Amygdala (tissue), 56 donors: ENCODE measurements around the gene TREM2.
"Not testable (repeated sequence)": the region's sequence is repeated elsewhere in the genome, so short reads cannot be mapped to it uniquely, and the experiment has no call there.

Experiments
- DNase-seq, 56 donors: peaks; one replicate each; lab custom pipeline; 2025; lab: John Stamatoyannopoulos, UW

The TREM2 gene

GRCh38 chr6:41157323-41157722 lies 5.6 kb downstream of the TREM2 start:
- peak in 6 of 56 donors; percentile 6 to 30 (median 21) for DNase-seq

- DNase-seq: no peak
Measured at GRCh38 chr6:41156771-41157170, 6.1 kb downstream of the TREM2 start.

- DNase-seq: no peak
Measured at GRCh38 chr6:41156001-41156400, 6.9 kb downstream of the TREM2 start.

GRCh38 chr6:41155132-41155805 lies 7.6 kb downstream of the TREM2 start:
- DNase-seq: no peak

- DNase-seq: no peak
Measured at GRCh38 chr6:41153992-41154625, 8.8 kb downstream of the TREM2 start, which contains the start of gene TREML1. Gene TREML1, minus strand, starts transcription at chr6:41154347. Its CDS starts 59 bp downstream, at chr6:41154288.

- DNase-seq: no peak
Measured at GRCh38 chr6:41153451-41153850, 9.5 kb downstream of the TREM2 start.

GRCh38 chr6:41150671-41151070 lies 12.2 kb downstream of the TREM2 start:
- no peak for DNase-seq

- DNase-seq: no peak
Measured at GRCh38 chr6:41147917-41148316, 15.0 kb downstream of the TREM2 start.

GRCh38 chr6:41136911-41137310 lies 26.0 kb downstream of the TREM2 start:
- DNase-seq: no peak

- no peak for DNase-seq
Measured at GRCh38 chr6:41135062-41135832, 27.7 kb downstream of the TREM2 start.

GRCh38 chr6:41132254-41132653 lies 30.7 kb downstream of the TREM2 start:
- DNase-seq: no peak

GRCh38 chr6:41125282-41125681 lies 37.6 kb downstream of the TREM2 start:
- no peak for DNase-seq

- no peak for DNase-seq
Measured at GRCh38 chr6:41122918-41123317, 40.0 kb downstream of the TREM2 start.

GRCh38 chr6:41122373-41122772 lies 40.5 kb downstream of the TREM2 start:
- no peak for DNase-seq

GRCh38 chr6:41120058-41120457 lies 42.9 kb downstream of the TREM2 start:
- no peak for DNase-seq

GRCh38 chr6:41119508-41119907 lies 43.4 kb downstream of the TREM2 start:
- no peak for DNase-seq

- not testable (repeated sequence) for DNase-seq
Measured at GRCh38 chr6:41115027-41115426, 47.9 kb downstream of the TREM2 start.

GRCh38 chr6:41111017-41111416 lies 51.9 kb downstream of the TREM2 start:
- no peak for DNase-seq
